Loucy (cell line): ENCODE results near the gene NLRC5.

Source experiments
- CTCF ChIP-seq: fragments of 200-600 bp; sonication (generic); conservative IDR thresholded peaks from 2 replicates; pipeline ENCODE4 v1.5.1; 2014; ENCODE audit warnings: mild to moderate bottlenecking, antibody characterized with exemption, low read length
- EZH2phosphoT487 ChIP-seq: fragments of 200-600 bp; IDR thresholded peaks from 2 replicates; pipeline ENCODE4 v1.6.1; 2018; ENCODE audit warnings: antibody characterized with exemption, mild to moderate bottlenecking, moderate library complexity, borderline replicate concordance

GRCh38 chr16:56970934-56971767, 18.2 kb upstream of the NLRC5 start:
- TF ChIP-seq CTCF = no peak
- TF ChIP-seq EZH2phosphoT487 = no peak
